IPS DF 6.9 (cell line): Measurements from ENCODE around the gene RNASEL.

Experiments used
- DNase-seq: peaks from one replicate; pipeline ENCODE4 v3.0.0-alpha.2; 2013; ENCODE audit warnings: low read depth, low spot score
- H3K27ac ChIP-seq: one replicate; pipeline ENCODE4 v1.5.1; 2013; ENCODE audit warnings: low read length, control low read depth
- H3K27me3 ChIP-seq: 2 replicates; pipeline ENCODE4 v1.6.1; 2013; ENCODE audit warnings: mild to moderate bottlenecking, low read length; ENCODE audit not compliant: control insufficient read depth, insufficient read depth
- H3K36me3 ChIP-seq: 2 replicates; pipeline ENCODE4 v1.6.1; 2013; ENCODE audit warnings: low read length; ENCODE audit not compliant: control insufficient read depth, insufficient read depth
- H3K4me1 ChIP-seq: 2 replicates; pipeline ENCODE4 v1.6.1; 2013; ENCODE audit warnings: low read length; ENCODE audit not compliant: control insufficient read depth, insufficient read depth
- H3K4me3 ChIP-seq: 2 replicates; pipeline ENCODE4 v1.5.1; 2013; ENCODE audit warnings: mild to moderate bottlenecking, low read length
- H3K9me3 ChIP-seq: 2 replicates; pipeline ENCODE4 v1.6.1; 2013; ENCODE audit warnings: low read length, inconsistent platforms; ENCODE audit not compliant: control insufficient read depth, insufficient read depth
- WGBS: extraction: QIAGEN DNeasy Blood & Tissue Kit; methylation state at CpG from one replicate; pipeline ENCODE4 v1.1.7; 2013; ENCODE audit warnings: mixed read lengths, missing lambda C conversion rate; ENCODE audit not compliant: insufficient read length, insufficient coverage; 5-methylcytosine and 5-hydroxymethylcytosine counted together

RNASEL gene

GRCh38 chr1:182527680-182528079 lies 61.4 kb downstream of the RNASEL start:
- no peaks in the 10 kb centered on the region for H3K27me3 ChIP-seq
- no peak overlapping the region for H3K27ac ChIP-seq
- no peak overlapping the region for H3K4me3 ChIP-seq
- H3K9me3 ChIP-seq = no peaks in the 10 kb centered on the region
- DNase-seq = no peak
- H3K36me3 ChIP-seq = no peaks in the 10 kb centered on the region
- H3K4me1 ChIP-seq = no peaks in the 10 kb centered on the region
- WGBS = no CpG with 5 or more reads among the region's 2 CpGs

GRCh38 chr1:182525342-182525741 lies 63.7 kb downstream of the RNASEL start:
- no peak for DNase-seq
- Histone ChIP-seq H3K4me3 (no peak overlapping the region), H3K36me3 (no peaks in the 10 kb centered on the region), H3K9me3 (no peaks in the 10 kb centered on the region), H3K27ac (no peak overlapping the region), H3K27me3 (no peaks in the 10 kb centered on the region), H3K4me1 (no peaks in the 10 kb centered on the region)
